K562 (cell line): ENCODE measurements around the gene GNAT2. TPM values are rescaled to one million over a fixed set of nuclear protein-coding genes. Genes with fewer than 3 reads are reported as not detected.

Experiments used
- ATAC-seq: fragments of 200-7000 bp; cut with Tn5 transposase; 3 replicates; pipeline ENCODE4 v1.9.1; 2020; ENCODE audit warnings: moderate library complexity
- BruUV-seq: library from RNA; stranded (reverse); fragments of 400-500 nt; replicated peaks from 2 replicates; lab custom pipeline; 2021; lab: Mats Ljungman, UMichigan
- CTCF ChIA-PET: fragments of 300-600 bp; formaldehyde crosslinking; extraction: SDS; loops from one replicate; lab custom pipeline; 2021; ENCODE audit warnings: low intra/inter-chr PET ratio; lab: Yijun Ruan, JAX
- POLR2A ChIA-PET: fragments of 300-600, 350-650 bp; sonication (Branson Sonifier 250); formaldehyde crosslinking; extraction: SDS; loops from one replicate; lab custom pipeline; 2021; ENCODE audit warnings: antibody characterized with exemption, inconsistent platforms; lab: Yijun Ruan, JAX
- DNase-seq, 4 experiments: peaks; one replicate each; pipeline versions ENCODE4 v3.0.0 to v3.0.0-alpha.2; 2011 to 2018; ENCODE audit warnings: low spot score in 3 of 4, mixed read lengths in 3 of 4; ENCODE audit errors: extremely low read depth in 1 of 4
- FAIRE-seq: peaks from 2 replicates; lab custom pipeline; 2011; peaks lifted over from hg19 to GRCh38; lab: Jason Lieb, UNC
- H2AFZ ChIP-seq: 2 replicates; pipeline ENCODE4 v1.6.0; 2011; ENCODE audit warnings: low read depth, low read length, control low read depth, inconsistent platforms
- H3K27ac ChIP-seq: fragments of 200-600 bp; 3 replicates; pipeline ENCODE4 v1.8.0; 2011; ENCODE audit warnings: low read depth, mild to moderate bottlenecking, control low read depth, inconsistent platforms, low read length, moderate library complexity, mixed read lengths; ENCODE audit errors: extremely low read depth
- H3K27me3 ChIP-seq, 2 experiments: fragments of 300-600 bp in 1 of 2; 2 replicates in 1 of 2; 3 replicates in 1 of 2; pipeline versions ENCODE4 v1.6.0 to v1.8.0; 2011; ENCODE audit warnings: inconsistent platforms in 2 of 2, low read length in 2 of 2, mild to moderate bottlenecking in 1 of 2, mixed read lengths in 1 of 2, moderate library complexity in 1 of 2; ENCODE audit not compliant: control insufficient read depth in 2 of 2, insufficient read depth in 2 of 2
- H3K36me3 ChIP-seq: fragments of 300-600 bp; 3 replicates; pipeline ENCODE4 v1.8.0; 2011; ENCODE audit warnings: mild to moderate bottlenecking, low read length, inconsistent platforms; ENCODE audit not compliant: control insufficient read depth, insufficient read depth
- H3K4me1 ChIP-seq, 2 experiments: fragments of 200-600 bp in 1 of 2; replicated peaks in 1 of 2; 2 replicates in 1 of 2; 3 replicates in 1 of 2; pipeline versions ENCODE4 v1.5.1 to v1.8.0; 2011; ENCODE audit warnings: inconsistent platforms in 2 of 2, low read length in 2 of 2, mild to moderate bottlenecking in 1 of 2, mixed read lengths in 1 of 2, moderate library complexity in 1 of 2; ENCODE audit not compliant: control insufficient read depth in 2 of 2, insufficient read depth in 2 of 2
- H3K4me2 ChIP-seq: 2 replicates; pipeline ENCODE4 v1.6.1; 2011; ENCODE audit warnings: low read length, control low read depth, inconsistent platforms, mixed read lengths; ENCODE audit not compliant: insufficient read depth
- H3K4me3 ChIP-seq: fragments of 200-600 bp; sonication (generic), shearing (Covaris generic); 2 replicates; pipeline ENCODE4 v1.5.1; 2016; ENCODE audit warnings: control low read depth, inconsistent platforms
- H3K79me2 ChIP-seq: fragments of 200-600 bp; 3 replicates; pipeline ENCODE4 v1.8.0; 2011; ENCODE audit warnings: low read length, inconsistent platforms; ENCODE audit not compliant: control insufficient read depth, insufficient read depth
- H3K9ac ChIP-seq, 2 experiments: 2 replicates each; pipeline versions ENCODE4 v1.6.0 to v1.6.1; 2011; ENCODE audit warnings: low read depth in 2 of 2, low read length in 2 of 2, control low read depth in 1 of 2, inconsistent platforms in 1 of 2, mild to moderate bottlenecking in 1 of 2, mixed read lengths in 1 of 2; ENCODE audit not compliant: insufficient read depth in 1 of 2
- H3K9me1 ChIP-seq: one replicate; pipeline ENCODE4 v1.6.0; 2011; ENCODE audit warnings: inconsistent platforms, mild to moderate bottlenecking, low read length, moderate library complexity; ENCODE audit not compliant: control insufficient read depth, insufficient read depth
- H3K9me3 ChIP-seq: replicated peaks from 2 replicates; pipeline ENCODE4 v1.5.1; 2011; ENCODE audit warnings: low read depth, low read length, inconsistent platforms; ENCODE audit not compliant: control insufficient read depth, insufficient read depth
- H4K20me1 ChIP-seq: replicated peaks from 2 replicates; pipeline ENCODE4 v1.6.1; 2011; ENCODE audit warnings: low read length, inconsistent platforms, mixed read lengths; ENCODE audit not compliant: control insufficient read depth, insufficient read depth
- ETV6 ChIP-seq, 3 experiments: fragments of 150-350 bp in 1 of 3; sonication (generic) in 1 of 3; formaldehyde crosslinking in 1 of 3; IDR thresholded peaks; 2 replicates each; pipeline versions ENCODE4 v1.6.1 to v1.8.0; 2014 to 2022; ENCODE audit warnings: borderline replicate concordance in 2 of 3, low read depth in 2 of 3, antibody characterized with exemption in 1 of 3, low read length in 1 of 3, mild to moderate bottlenecking in 1 of 3, missing genetic modification reagents in 1 of 3
- HNRNPLL ChIP-seq: fragments of 200-400 bp; formaldehyde crosslinking; IDR thresholded peaks from 2 replicates; pipeline ENCODE4 v1.6.1; 2017; ENCODE audit warnings: low read length, low read depth, mild to moderate bottlenecking; ENCODE audit not compliant: poor library complexity, severe bottlenecking
- MCM7 ChIP-seq, 2 experiments: fragments of 450-650 bp; IDR thresholded peaks; 2 replicates each; pipeline ENCODE4 v1.6.1; 2016 to 2018
- SUPT5H ChIP-seq: fragments of 450-650 bp; IDR thresholded peaks from 2 replicates; pipeline ENCODE4 v1.6.1; 2016
- TCF3 ChIP-seq: sonication (generic); formaldehyde crosslinking; IDR thresholded peaks from 2 replicates; pipeline ENCODE4 v1.4.0; 2020; ENCODE audit warnings: mild to moderate bottlenecking, missing genetic modification reagents
- TRIM28 ChIP-seq: fragments of 450-650 bp; IDR thresholded peaks from 2 replicates; pipeline ENCODE4 v1.6.1; 2017
- ZNF347 ChIP-seq: fragments of 450-650 bp; formaldehyde crosslinking; IDR thresholded peaks from 2 replicates; pipeline ENCODE4 v1.4.0; 2020; ENCODE audit warnings: low read depth, mild to moderate bottlenecking, moderate library complexity
- WGBS: fragments of 100-300 bp; shearing (Covaris generic); methylation state at CpG from one replicate; pipeline ENCODE4 v1.1.6; 2016; ENCODE audit warnings: low coverage, mixed read lengths; ENCODE audit not compliant: insufficient coverage; ENCODE audit errors: missing lambda C conversion rate; 5-methylcytosine and 5-hydroxymethylcytosine counted together
- in situ Hi-C: fragments of 300-500 bp; cut with MboI; formaldehyde crosslinking; loops from 4 replicates; pipeline ENCODE4 v1.15.0; 2018; ENCODE audit warnings: inconsistent platforms, mixed read lengths
- intact Hi-C: fragments of 100-400 bp; cut with micrococcal nuclease; formaldehyde crosslinking; loops from 2 replicates; pipeline ENCODE4 v1.14.2; 2022
- polyA plus RNA-seq, 8 experiments: library from polyadenylated mRNA; depleted of rRNA in 4 of 8; stranded (reverse) in 5 of 8; unstranded in 3 of 8; fragments of >200 nt; fragmentation: Nextera tagmentation in 2 of 8; fragmentation: Illumina TruSeq in 1 of 8; extraction: Ambion mirVana in 2 of 8; extraction: Trizol in 1 of 8; gene quantifications; 2 replicates each; pipeline versions ENCODE4 v1.2.1 to v1.2.3, GENCODE V29; 2011 to 2014; ENCODE audit warnings: inconsistent platforms in 1 of 8, missing spikeins in 1 of 8
- total RNA-seq, 7 experiments: library from RNA; depleted of rRNA in 6 of 7; stranded (reverse); fragments of >200 nt in 6 of 7; fragmentation: Illumina TruSeq in 2 of 7; extraction: Trizol in 2 of 7; gene quantifications; 2 replicates each; pipeline versions ENCODE4 v1.2.1 to v1.2.3, GENCODE V29; 2011 to 2021; ENCODE audit warnings: low replicate concordance in 1 of 7
- TF ChIP-seq, protein P1 (sequence below): fragments of 250-450 bp; sonication (Bioruptor Pico); IDR thresholded peaks from 2 replicates; pipeline ENCODE4 v1.4.0; 2020; ENCODE audit warnings: mild to moderate bottlenecking, moderate library complexity, borderline replicate concordance
- TF ChIP-seq, protein P2 (sequence below), 2 experiments: fragments of 450-650 bp; conservative IDR thresholded peaks; 2 replicates each; pipeline ENCODE4 v1.6.1; 2017; ENCODE audit warnings: mild to moderate bottlenecking in 2 of 2, moderate library complexity in 2 of 2
- TF ChIP-seq, protein P3 (sequence below): fragments of 450-650 bp; IDR thresholded peaks from 2 replicates; pipeline ENCODE4 v1.6.1; 2016; ENCODE audit warnings: borderline replicate concordance

GNAT2 gene
- total and polyA plus RNA-seq, 9 of the 15 experiments (the other 6 are each of a cell fraction or from before 2014, with no cell fraction given) = 0.06 to 0.52 (median 0.24) TPM; not detected in 1

DNA sequence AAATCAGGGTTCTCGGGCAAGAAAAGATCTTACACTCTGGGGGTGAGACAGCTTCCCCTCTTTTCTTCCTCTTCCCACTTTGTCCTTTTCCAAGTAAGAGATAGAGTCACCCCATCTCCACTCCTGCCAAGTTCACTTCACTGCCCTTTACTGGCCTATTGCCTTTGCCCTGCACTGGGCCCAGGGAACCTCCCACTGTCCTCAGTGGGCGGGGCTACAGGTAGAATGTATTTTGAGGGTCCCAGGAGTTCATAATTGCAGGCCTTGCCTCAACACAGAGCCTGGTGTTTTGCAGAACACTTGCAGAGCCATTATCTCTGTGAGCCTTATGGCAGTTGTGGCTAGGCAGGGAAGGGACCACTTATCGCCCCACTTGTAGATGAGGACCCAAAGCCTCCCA lies 3.5 kb upstream of the GNAT2 start:
- in situ Hi-C loops = loop anchor here (5.0 kb wide), 1 partner anchor 76 kb away; the partner anchor contains the start of gene GNAI3
- POLR2A ChIA-PET = interaction anchor here (1.0 to 1.9 kb wide), 2 partner anchors 13 to 74 kb away, joined by 5 to 6 read pairs; partner anchors contain the start of gene GNAI3

More for the DNA sequence above, 3.5 kb upstream of the GNAT2 start:
- CTCF ChIA-PET = no interaction called here
- Histone ChIP-seq H3K9me3 (no peaks in the 10 kb centered on the region), H3K4me1 (peaks cover 32 to 73% of the 10 kb centered on the region in 2 experiments), H3K27ac (no peak overlapping the region), H3K9me1 (no peaks in the 10 kb centered on the region), H3K4me3 (no peak overlapping the region), H3K27me3 (no peaks in the 10 kb centered on the region), H3K36me3 (peaks cover 21% of the 10 kb centered on the region; the same call in 2 of the 3 replicates), H4K20me1 (peaks cover 5% of the 10 kb centered on the region; the same call in 1 of the 2 replicates), H3K79me2 (peaks cover 55% of the 10 kb centered on the region), H3K4me2 (peak overlapping the region; percentile 31; the same call in 1 of the 2 replicates), H2AFZ (no peak overlapping the region), H3K9ac (peak overlapping the region in 1 of 2 experiments; percentile 61; a peak in 1 of 4 replicates)
- peak; percentile 49 for FAIRE-seq
- ATAC-seq = no peak
- DNase-seq = peak in 1 of 4 experiments; percentile 51
- WGBS = 57% methylated on average over 3 of the region's 3 CpGs
- no TSS peak for BruUV-seq
- intact Hi-C loops = no loop called here
- TF ChIP-seq, protein P1, sequence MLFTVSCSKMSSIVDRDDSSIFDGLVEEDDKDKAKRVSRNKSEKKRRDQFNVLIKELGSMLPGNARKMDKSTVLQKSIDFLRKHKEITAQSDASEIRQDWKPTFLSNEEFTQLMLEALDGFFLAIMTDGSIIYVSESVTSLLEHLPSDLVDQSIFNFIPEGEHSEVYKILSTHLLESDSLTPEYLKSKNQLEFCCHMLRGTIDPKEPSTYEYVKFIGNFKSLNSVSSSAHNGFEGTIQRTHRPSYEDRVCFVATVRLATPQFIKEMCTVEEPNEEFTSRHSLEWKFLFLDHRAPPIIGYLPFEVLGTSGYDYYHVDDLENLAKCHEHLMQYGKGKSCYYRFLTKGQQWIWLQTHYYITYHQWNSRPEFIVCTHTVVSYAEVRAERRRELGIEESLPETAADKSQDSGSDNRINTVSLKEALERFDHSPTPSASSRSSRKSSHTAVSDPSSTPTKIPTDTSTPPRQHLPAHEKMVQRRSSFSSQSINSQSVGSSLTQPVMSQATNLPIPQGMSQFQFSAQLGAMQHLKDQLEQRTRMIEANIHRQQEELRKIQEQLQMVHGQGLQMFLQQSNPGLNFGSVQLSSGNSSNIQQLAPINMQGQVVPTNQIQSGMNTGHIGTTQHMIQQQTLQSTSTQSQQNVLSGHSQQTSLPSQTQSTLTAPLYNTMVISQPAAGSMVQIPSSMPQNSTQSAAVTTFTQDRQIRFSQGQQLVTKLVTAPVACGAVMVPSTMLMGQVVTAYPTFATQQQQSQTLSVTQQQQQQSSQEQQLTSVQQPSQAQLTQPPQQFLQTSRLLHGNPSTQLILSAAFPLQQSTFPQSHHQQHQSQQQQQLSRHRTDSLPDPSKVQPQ (CRISPR knock-in tag) = no peak
- no peak for TF ChIP-seq SUPT5H
- TF ChIP-seq, protein P2, sequence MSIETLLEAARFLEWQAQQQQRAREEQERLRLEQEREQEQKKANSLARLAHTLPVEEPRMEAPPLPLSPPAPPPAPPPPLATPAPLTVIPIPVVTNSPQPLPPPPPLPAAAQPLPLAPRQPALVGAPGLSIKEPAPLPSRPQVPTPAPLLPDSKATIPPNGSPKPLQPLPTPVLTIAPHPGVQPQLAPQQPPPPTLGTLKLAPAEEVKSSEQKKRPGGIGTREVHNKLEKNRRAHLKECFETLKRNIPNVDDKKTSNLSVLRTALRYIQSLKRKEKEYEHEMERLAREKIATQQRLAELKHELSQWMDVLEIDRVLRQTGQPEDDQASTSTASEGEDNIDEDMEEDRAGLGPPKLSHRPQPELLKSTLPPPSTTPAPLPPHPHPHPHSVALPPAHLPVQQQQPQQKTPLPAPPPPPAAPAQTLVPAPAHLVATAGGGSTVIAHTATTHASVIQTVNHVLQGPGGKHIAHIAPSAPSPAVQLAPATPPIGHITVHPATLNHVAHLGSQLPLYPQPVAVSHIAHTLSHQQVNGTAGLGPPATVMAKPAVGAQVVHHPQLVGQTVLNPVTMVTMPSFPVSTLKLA (conservative IDR thresholded peaks at IDR 0.05) = no peak
- TF ChIP-seq MCM7 (IDR thresholded peaks at IDR 0.05) = no peak
- peak; percentile 7 for TF ChIP-seq HNRNPLL
- no peak for TF ChIP-seq ZNF347 (CRISPR knock-in tag)
- TF ChIP-seq TCF3 (CRISPR knock-in tag) = peak; percentile 67
- no peak for TF ChIP-seq TRIM28
- TF ChIP-seq, protein P3, sequence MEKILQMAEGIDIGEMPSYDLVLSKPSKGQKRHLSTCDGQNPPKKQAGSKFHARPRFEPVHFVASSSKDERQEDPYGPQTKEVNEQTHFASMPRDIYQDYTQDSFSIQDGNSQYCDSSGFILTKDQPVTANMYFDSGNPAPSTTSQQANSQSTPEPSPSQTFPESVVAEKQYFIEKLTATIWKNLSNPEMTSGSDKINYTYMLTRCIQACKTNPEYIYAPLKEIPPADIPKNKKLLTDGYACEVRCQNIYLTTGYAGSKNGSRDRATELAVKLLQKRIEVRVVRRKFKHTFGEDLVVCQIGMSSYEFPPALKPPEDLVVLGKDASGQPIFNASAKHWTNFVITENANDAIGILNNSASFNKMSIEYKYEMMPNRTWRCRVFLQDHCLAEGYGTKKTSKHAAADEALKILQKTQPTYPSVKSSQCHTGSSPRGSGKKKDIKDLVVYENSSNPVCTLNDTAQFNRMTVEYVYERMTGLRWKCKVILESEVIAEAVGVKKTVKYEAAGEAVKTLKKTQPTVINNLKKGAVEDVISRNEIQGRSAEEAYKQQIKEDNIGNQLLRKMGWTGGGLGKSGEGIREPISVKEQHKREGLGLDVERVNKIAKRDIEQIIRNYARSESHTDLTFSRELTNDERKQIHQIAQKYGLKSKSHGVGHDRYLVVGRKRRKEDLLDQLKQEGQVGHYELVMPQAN = no peak
- TF ChIP-seq ETV6 (IDR thresholded peaks at IDR 0.05; ENCODE audit: borderline replicate concordance in 1 of 2, low read depth in 2 of 2, low read length in 1 of 2) = no peak
- no peak for TF ChIP-seq ETV6 (CRISPR knock-in tag; IDR thresholded peaks at IDR 0.05; ENCODE audit: borderline replicate concordance)
